Central memory CD8-positive, alpha-beta T cell (primary cell): ENCODE results near the gene TUBGCP6.
"Not testable (repeated sequence)": the region's sequence is repeated elsewhere in the genome, so short reads cannot be mapped to it uniquely, and the experiment has no call there.

Experiments used
- ATAC-seq: fragments of 150-1000 bp; cut with Tn5 transposase; replicated peaks from 2 replicates; pipeline ENCODE4 v1.10.0; 2022; ENCODE audit warnings: mild to moderate bottlenecking, moderate FRiP score, moderate number of reproducible peaks; ENCODE audit not compliant: poor library complexity, severe bottlenecking; ENCODE audit errors: extremely low read depth
- DNase-seq, 2 donors: peaks; one replicate each; pipeline ENCODE4 v3.0.0; 2021; ENCODE audit warnings: low spot score in 2 of 2
- H3K27ac Mint-ChIP-seq: one replicate; pipeline ENCODE4 v1.8.0; 2022; ENCODE audit warnings: low read depth, mild to moderate bottlenecking, moderate library complexity, mixed read lengths
- H3K27me3 Mint-ChIP-seq: one replicate; pipeline ENCODE4 v1.8.0; 2022; ENCODE audit warnings: mixed read lengths
- H3K36me3 Mint-ChIP-seq: one replicate; pipeline ENCODE4 v1.8.0; 2022; ENCODE audit warnings: mild to moderate bottlenecking, moderate library complexity, mixed read lengths; ENCODE audit not compliant: insufficient read depth
- H3K4me1 Mint-ChIP-seq: one replicate; pipeline ENCODE4 v1.8.0; 2022; ENCODE audit warnings: mixed read lengths
- H3K4me3 Mint-ChIP-seq: one replicate; pipeline ENCODE4 v1.8.0; 2022; ENCODE audit warnings: mild to moderate bottlenecking, moderate library complexity, mixed read lengths
- H3K9me3 Mint-ChIP-seq: one replicate; pipeline ENCODE4 v1.8.0; 2022; ENCODE audit warnings: mixed read lengths

Gene TUBGCP6

DNA sequence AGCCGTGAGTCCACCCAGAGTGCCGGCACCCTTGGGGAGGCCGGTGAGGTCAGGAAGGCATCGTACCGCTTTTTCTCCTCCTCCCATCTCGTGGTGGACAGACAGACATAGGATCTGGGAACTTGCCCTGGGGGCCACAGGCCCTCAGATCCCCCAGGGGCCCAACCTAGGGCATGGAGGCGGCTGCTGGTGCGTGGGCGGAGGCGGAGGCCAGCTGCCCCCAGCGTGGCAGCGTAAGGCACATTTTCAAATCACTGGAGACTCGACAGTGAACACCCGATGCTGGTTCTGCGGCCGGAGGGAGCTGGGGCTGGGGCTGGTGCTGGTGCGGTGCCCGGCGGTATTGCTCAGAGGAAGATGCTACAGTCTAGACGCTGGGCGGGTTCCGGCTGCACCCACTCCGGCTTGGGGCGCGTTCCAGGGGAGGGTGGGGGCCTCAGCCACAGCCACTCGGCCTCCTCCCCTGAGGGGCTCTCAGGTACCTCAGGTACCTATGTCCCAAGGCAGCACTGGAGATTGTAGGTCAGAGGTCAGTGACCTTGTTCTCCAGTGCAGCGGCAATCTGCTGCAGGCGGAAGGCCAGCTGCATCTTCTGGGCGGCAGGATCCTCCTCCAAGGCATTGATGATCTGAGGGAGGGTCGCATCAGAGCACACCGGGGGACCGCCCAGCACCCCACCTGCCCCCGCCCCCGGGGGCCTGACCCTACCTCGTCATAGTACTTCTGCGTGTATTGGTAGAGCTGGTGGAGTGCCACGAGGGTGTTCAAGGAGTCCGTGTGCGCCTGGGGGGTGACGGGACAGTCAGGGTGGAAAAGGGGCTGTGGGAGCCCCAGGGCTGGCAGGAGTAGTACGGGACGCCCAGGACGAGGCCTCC is 30.6 kb upstream of the TUBGCP6 start:
- H3K4me1 Mint-ChIP-seq, result peaks cover 7% of the 10 kb centered on the region
- no peak overlapping the region for H3K4me3 Mint-ChIP-seq
- no peaks in the 10 kb centered on the region for H3K9me3 Mint-ChIP-seq
- no peaks in the 10 kb centered on the region for H3K27me3 Mint-ChIP-seq
- DNase-seq, result no peak
- no peak overlapping the region for H3K27ac Mint-ChIP-seq
- ATAC-seq, result no peak
- H3K36me3 Mint-ChIP-seq, result peaks cover 8% of the 10 kb centered on the region

- H3K27me3 Mint-ChIP-seq, result no peaks in the 10 kb centered on the region
- peaks cover 8% of the 10 kb centered on the region for H3K36me3 Mint-ChIP-seq
- ATAC-seq, result no peak
- no peaks in the 10 kb centered on the region for H3K9me3 Mint-ChIP-seq
- peaks cover 7% of the 10 kb centered on the region for H3K4me1 Mint-ChIP-seq
- DNase-seq, result no peak
- no peak overlapping the region for H3K4me3 Mint-ChIP-seq
- H3K27ac Mint-ChIP-seq, result no peak overlapping the region
These were observed 29.9 kb upstream of the TUBGCP6 start for GRCh38 chr22:50274771-50275170.

GRCh38 chr22:50274311-50274710 is 29.5 kb upstream of the TUBGCP6 start:
- H3K27ac Mint-ChIP-seq, result no peak overlapping the region
- peaks cover 7% of the 10 kb centered on the region for H3K4me1 Mint-ChIP-seq
- H3K27me3 Mint-ChIP-seq, result no peaks in the 10 kb centered on the region
- no peaks in the 10 kb centered on the region for H3K9me3 Mint-ChIP-seq
- DNase-seq, result no peak
- H3K4me3 Mint-ChIP-seq, result no peak overlapping the region
- peaks cover 6% of the 10 kb centered on the region for H3K36me3 Mint-ChIP-seq
- no peak for ATAC-seq

DNA sequence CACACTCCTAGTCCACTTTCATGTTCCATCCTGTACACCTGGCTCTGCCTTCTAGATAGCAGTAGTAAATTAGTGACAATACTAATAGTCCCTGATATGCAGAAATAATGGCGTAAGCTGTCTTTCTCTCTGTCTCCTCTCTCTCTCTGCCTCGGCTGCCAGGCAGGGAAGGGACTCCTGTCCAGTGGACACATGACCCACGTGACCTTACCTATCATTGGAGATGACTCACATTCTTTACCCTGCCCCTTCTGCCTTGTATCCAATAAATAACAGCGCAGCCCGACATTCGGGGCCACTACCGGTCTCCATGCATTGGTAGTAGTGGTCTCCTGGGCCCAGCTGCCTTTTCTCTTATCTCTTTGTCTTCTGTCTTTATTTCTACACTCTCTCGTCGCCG is 29.0 kb upstream of the TUBGCP6 start:
- not testable (repeated sequence) for ATAC-seq, H3K4me3 Mint-ChIP-seq, H3K27ac Mint-ChIP-seq, H3K27me3 Mint-ChIP-seq, H3K9me3 Mint-ChIP-seq, DNase-seq, H3K4me1 Mint-ChIP-seq, H3K36me3 Mint-ChIP-seq

GRCh38 chr22:50273352-50273751 is 28.5 kb upstream of the TUBGCP6 start:
- H3K4me3 Mint-ChIP-seq, H3K27ac Mint-ChIP-seq, H3K27me3 Mint-ChIP-seq, ATAC-seq, H3K4me1 Mint-ChIP-seq, DNase-seq, H3K36me3 Mint-ChIP-seq, H3K9me3 Mint-ChIP-seq: not testable (repeated sequence)

GRCh38 chr22:50272044-50272802 is 27.4 kb upstream of the TUBGCP6 start:
- Mint-ChIP-seq H3K4me1 (peaks cover 7% of the 10 kb centered on the region), H3K27ac (no peak overlapping the region), H3K36me3 (peaks cover 6% of the 10 kb centered on the region), H3K4me3 (peak overlapping the region; percentile 47), H3K9me3 (no peaks in the 10 kb centered on the region), H3K27me3 (no peaks in the 10 kb centered on the region)
- DNase-seq (no peak), ATAC-seq (no peak)

DNA sequence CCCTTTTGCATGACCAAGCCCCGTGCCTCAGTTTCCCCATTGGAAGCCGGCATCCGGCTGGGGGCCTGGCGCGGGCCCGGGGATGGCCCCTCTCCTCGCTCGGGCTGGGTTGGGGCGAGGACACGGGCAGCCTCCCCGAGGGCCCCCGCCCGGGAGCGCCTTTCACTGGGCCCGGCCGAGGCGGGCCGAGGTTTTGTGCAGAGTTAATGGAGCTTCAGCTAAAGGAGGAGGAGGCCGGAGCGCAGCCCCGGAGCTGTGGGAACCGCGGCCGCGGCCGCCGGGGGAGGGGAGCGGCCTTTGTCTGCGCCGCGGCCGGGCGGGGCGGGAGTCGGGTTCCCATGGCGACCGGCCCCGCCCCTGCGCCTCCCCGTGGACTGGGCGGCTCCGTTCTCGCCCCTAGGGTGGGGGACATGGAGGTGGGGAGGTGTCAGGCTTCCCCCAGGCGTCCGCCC is 26.7 kb upstream of the TUBGCP6 start:
- Mint-ChIP-seq H3K4me3 (peak overlapping the region; percentile 74), H3K9me3 (no peaks in the 10 kb centered on the region), H3K27me3 (no peaks in the 10 kb centered on the region), H3K36me3 (peaks cover 5% of the 10 kb centered on the region), H3K27ac (no peak overlapping the region), H3K4me1 (peaks cover 7% of the 10 kb centered on the region)
- DNase-seq, result no peak
- no peak for ATAC-seq

- no peak overlapping the region for H3K27ac Mint-ChIP-seq
- no peaks in the 10 kb centered on the region for H3K27me3 Mint-ChIP-seq
- peaks cover 7% of the 10 kb centered on the region for H3K4me1 Mint-ChIP-seq
- peak overlapping the region; percentile 74 for H3K4me3 Mint-ChIP-seq
- H3K36me3 Mint-ChIP-seq, result peaks cover 2% of the 10 kb centered on the region
- peak; percentile 61 for ATAC-seq
- peak; percentile 53 to 64 for DNase-seq
- no peaks in the 10 kb centered on the region for H3K9me3 Mint-ChIP-seq
These were observed 26.0 kb upstream of the TUBGCP6 start for GRCh38 chr22:50270666-50271394.

DNA sequence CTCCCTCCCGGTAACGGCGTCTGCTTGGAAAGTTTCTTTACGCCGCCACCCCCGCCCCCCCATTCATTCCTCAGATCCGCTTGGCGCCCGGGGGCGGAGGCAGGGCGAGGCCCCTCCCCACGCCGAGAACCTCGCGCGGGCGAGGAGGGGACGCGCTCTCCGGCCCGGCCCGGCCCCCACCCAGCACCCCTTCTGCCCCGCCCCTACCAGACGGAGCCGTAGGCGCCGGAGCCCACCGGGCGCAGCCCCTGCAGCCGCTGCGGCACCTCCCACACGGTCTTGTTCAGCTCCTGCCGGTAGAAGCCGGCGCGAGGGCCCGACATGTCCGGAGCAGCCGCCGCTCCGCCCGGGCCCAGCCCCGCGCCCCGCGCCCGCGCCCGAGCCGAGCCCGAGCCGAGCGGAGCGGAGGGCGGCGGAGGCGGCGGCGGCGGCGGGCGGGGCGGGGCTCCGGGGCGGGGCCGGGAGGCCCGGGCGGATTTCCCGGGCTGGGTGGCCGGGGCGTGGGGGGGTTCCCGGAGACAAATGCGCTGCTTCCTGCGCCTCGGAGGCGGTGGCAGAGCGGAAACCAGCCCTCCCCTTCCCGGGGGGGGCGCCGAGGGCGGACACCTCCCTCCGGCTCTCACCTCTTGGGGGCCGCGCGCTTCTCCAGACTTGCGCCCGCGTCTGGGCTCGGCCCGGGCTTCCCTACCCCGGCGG is 25.3 kb upstream of the TUBGCP6 start, which contains the start of gene MAPK11:
MAPK11 (minus strand) TSS at position 411 of the 696 bp plus-strand sequence; CDS start at position 323, 88 bp downstream.
- ATAC-seq (peak; percentile 61), DNase-seq (peak; percentile 48 to 59)
- Mint-ChIP-seq H3K4me1 (peaks cover 7% of the 10 kb centered on the region), H3K9me3 (no peaks in the 10 kb centered on the region), H3K27ac (no peak within 1 kb of the TSS), H3K36me3 (no peaks in the 10 kb centered on the region), H3K4me3 (peak within 1 kb of the TSS; percentile 74), H3K27me3 (no peaks in the 10 kb centered on the region)

DNA sequence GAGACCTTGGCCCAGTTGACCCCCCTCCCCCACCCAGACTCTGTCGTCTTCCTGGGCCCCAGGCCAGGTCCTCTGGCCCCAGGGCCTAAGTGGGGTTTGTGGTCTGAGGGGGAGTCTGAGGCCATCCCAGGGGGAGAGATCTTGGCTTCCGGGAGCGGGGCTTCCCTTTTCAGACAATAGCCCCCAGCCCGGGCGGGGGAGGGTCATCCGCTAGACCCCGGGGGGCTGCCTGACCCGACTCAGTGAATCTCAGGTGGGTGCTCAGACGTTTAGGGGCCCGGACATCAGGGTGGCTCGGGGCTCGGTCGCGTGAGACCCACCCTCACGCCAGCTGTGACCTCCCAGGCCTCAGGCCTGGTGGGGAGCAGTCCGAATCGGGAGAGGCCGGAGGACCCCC is 24.7 kb upstream of the TUBGCP6 start:
- Mint-ChIP-seq H3K4me1 (peaks cover 7% of the 10 kb centered on the region), H3K27ac (no peak overlapping the region), H3K9me3 (no peaks in the 10 kb centered on the region), H3K27me3 (no peaks in the 10 kb centered on the region), H3K4me3 (peak overlapping the region; percentile 66), H3K36me3 (no peaks in the 10 kb centered on the region)
- ATAC-seq (no peak), DNase-seq (no peak)

DNA sequence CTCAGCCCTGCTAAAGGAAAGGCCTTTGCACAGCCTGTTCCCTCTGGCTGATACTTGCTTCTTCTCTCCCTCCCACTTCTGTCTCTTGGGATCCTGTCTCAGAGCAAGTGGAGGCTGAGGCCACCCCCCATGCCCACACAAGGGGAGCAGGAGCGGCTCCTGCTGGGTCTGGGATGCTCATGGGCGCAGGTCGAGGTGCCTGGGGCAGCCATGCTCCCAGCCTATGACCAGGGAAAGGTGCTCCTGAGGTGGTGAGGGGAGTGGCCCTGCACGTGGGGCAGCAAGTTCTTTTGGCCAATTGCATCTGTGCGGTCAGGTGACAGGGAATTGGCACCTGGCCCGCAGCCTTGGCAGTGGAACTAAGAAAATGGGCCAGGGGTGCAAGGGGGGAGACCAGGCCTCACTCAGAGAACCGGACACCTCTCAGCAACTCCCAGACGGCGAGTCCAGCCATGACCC is 23.9 kb upstream of the TUBGCP6 start:
- Mint-ChIP-seq H3K4me1 (peaks cover under 1% of the 10 kb centered on the region), H3K4me3 (peak overlapping the region; percentile 66), H3K27me3 (no peaks in the 10 kb centered on the region), H3K36me3 (no peaks in the 10 kb centered on the region), H3K27ac (no peak overlapping the region), H3K9me3 (no peaks in the 10 kb centered on the region)
- DNase-seq (no peak), ATAC-seq (no peak)
